GM12878 (cell line): Measurements from ENCODE around the gene CNIH2. TPM values are rescaled to one million over a fixed set of nuclear protein-coding genes. Genes with fewer than 3 reads are reported as not detected.

Experiments
- ATAC-seq: fragments of 200-7000 bp; cut with Tn5 transposase; 3 replicates; pipeline ENCODE4 v1.9.1; 2020; ENCODE audit warnings: mild to moderate bottlenecking, moderate library complexity
- BruUV-seq: library from RNA; stranded (reverse); fragments of 400-500 nt; replicated peaks from 2 replicates; lab custom pipeline; 2021; lab: Mats Ljungman, UMichigan
- CTCF ChIA-PET: fragments of 300-600 bp; sonication (Branson Sonifier 250); formaldehyde crosslinking; extraction: SDS; loops from one replicate; lab custom pipeline; 2021; ENCODE audit warnings: inconsistent platforms; lab: Yijun Ruan, JAX
- POLR2A ChIA-PET: fragments of 350-600 bp; formaldehyde crosslinking; extraction: SDS; loops from one replicate; lab custom pipeline; 2021; ENCODE audit warnings: inconsistent platforms; lab: Charles Lee
- RAD21 ChIA-PET: fragments of 300-600 bp; sonication (Branson Sonifier 250); formaldehyde crosslinking; loops from one replicate; lab custom pipeline; 2023; ENCODE audit warnings: antibody characterized with exemption; ENCODE audit not compliant: unreplicated experiment; lab: Charles Lee
- SMC1A ChIA-PET: fragments of 300-600 bp; sonication (Branson Sonifier 250); formaldehyde crosslinking; loops from one replicate; lab custom pipeline; 2023; ENCODE audit not compliant: unreplicated experiment, uncharacterized antibody; lab: Charles Lee
- DNase-seq: peaks from one replicate; pipeline ENCODE4 v3.0.0-alpha.2; 2011; ENCODE audit warnings: low read depth, low spot score
- FAIRE-seq: peaks from 3 replicates; lab custom pipeline; 2011; peaks lifted over from hg19 to GRCh38; lab: Jason Lieb, UNC
- H2AFZ ChIP-seq: 2 replicates; pipeline ENCODE4 v1.6.0; 2011; ENCODE audit warnings: low read depth, low read length, control low read depth; ENCODE audit not compliant: control insufficient read depth
- H3K27ac ChIP-seq: 2 replicates; pipeline ENCODE4 v1.5.1; 2011; ENCODE audit warnings: control low read depth; ENCODE audit not compliant: control insufficient read depth, insufficient read depth
- H3K27me3 ChIP-seq, 2 experiments: replicated peaks in 1 of 2; 2 replicates each; pipeline versions ENCODE4 v1.6.0 to v1.6.1; 2011; ENCODE audit warnings: low read length in 1 of 2; ENCODE audit not compliant: control insufficient read depth in 2 of 2, insufficient read depth in 2 of 2
- H3K36me3 ChIP-seq, 2 experiments: 2 replicates each; pipeline ENCODE4 v1.5.1; 2011; ENCODE audit warnings: low read length in 1 of 2; ENCODE audit not compliant: control insufficient read depth in 2 of 2, insufficient read depth in 2 of 2
- H3K4me1 ChIP-seq: 2 replicates; pipeline ENCODE4 v1.6.1; 2011; ENCODE audit warnings: mild to moderate bottlenecking, low read length, moderate library complexity, mixed read lengths; ENCODE audit not compliant: control insufficient read depth, insufficient read depth
- H3K4me2 ChIP-seq: 2 replicates; pipeline ENCODE4 v1.6.0; 2011; ENCODE audit warnings: control low read depth; ENCODE audit not compliant: control insufficient read depth, insufficient read depth
- H3K4me3 ChIP-seq: fragments of 200-600 bp; sonication (generic); 2 replicates; pipeline ENCODE4 v1.5.1; 2016
- H3K79me2 ChIP-seq: 2 replicates; pipeline ENCODE4 v1.6.0; 2011; ENCODE audit warnings: low read length; ENCODE audit not compliant: control insufficient read depth, insufficient read depth
- H3K9ac ChIP-seq: 2 replicates; pipeline ENCODE4 v1.8.0; 2011; ENCODE audit warnings: low read length, control low read depth, mixed read lengths; ENCODE audit not compliant: control insufficient read depth, insufficient read depth
- H3K9me3 ChIP-seq: replicated peaks from 3 replicates; pipeline ENCODE4 v1.5.1; 2011; ENCODE audit warnings: mild to moderate bottlenecking, low read length; ENCODE audit not compliant: control insufficient read depth, insufficient read depth
- H4K20me1 ChIP-seq: 2 replicates; pipeline ENCODE4 v1.6.0; 2011; ENCODE audit not compliant: control insufficient read depth, insufficient read depth
- ASH2L ChIP-seq: fragments of 300-600, 200-600 bp; sonication (generic); IDR thresholded peaks from 2 replicates; pipeline ENCODE4 v1.6.1; 2017; ENCODE audit warnings: low read depth, mild to moderate bottlenecking, borderline replicate concordance
- ATF7 ChIP-seq: fragments of 450-650 bp; IDR thresholded peaks from 2 replicates; pipeline ENCODE4 v1.6.1; 2016; ENCODE audit warnings: low read depth, mild to moderate bottlenecking
- BHLHE40 ChIP-seq, 2 experiments: fragments of 450-650 bp in 1 of 2; IDR thresholded peaks; 2 replicates each; pipeline ENCODE4 v1.6.1; 2011 to 2017; ENCODE audit warnings: low read depth in 2 of 2, borderline replicate concordance in 1 of 2, improper control_type of control experiment in 1 of 2, low read length in 1 of 2, mild to moderate bottlenecking in 1 of 2
- CHD2 ChIP-seq: IDR thresholded peaks from 2 replicates; pipeline ENCODE4 v1.6.1; 2011; ENCODE audit warnings: low read depth, low read length, improper control_type of control experiment, borderline replicate concordance
- GABPA ChIP-seq: IDR thresholded peaks from 2 replicates; pipeline ENCODE4 v1.6.1; 2014; ENCODE audit warnings: antibody characterized with exemption, low read depth, mild to moderate bottlenecking, inconsistent platforms
- HDGF ChIP-seq: fragments of 450-650 bp; IDR thresholded peaks from 2 replicates; pipeline ENCODE4 v1.6.1; 2016; ENCODE audit warnings: antibody characterized with exemption
- JUNB ChIP-seq: IDR thresholded peaks from 2 replicates; pipeline ENCODE4 v1.6.1; 2016; ENCODE audit warnings: antibody characterized with exemption, mild to moderate bottlenecking
- NFXL1 ChIP-seq: fragments of 450-650 bp; IDR thresholded peaks from 2 replicates; pipeline ENCODE4 v1.6.1; 2017; ENCODE audit warnings: antibody characterized with exemption, mild to moderate bottlenecking, borderline replicate concordance
- POLR2A ChIP-seq: IDR thresholded peaks from 2 replicates; pipeline ENCODE4 v1.6.1; 2011; ENCODE audit warnings: low read depth, mild to moderate bottlenecking, low read length
- POLR2AphosphoS5 ChIP-seq: IDR thresholded peaks from 2 replicates; pipeline ENCODE4 v1.6.1; 2011; ENCODE audit warnings: mild to moderate bottlenecking, low read length, inconsistent platforms
- SUPT20H ChIP-seq: IDR thresholded peaks from 2 replicates; pipeline ENCODE4 v1.6.1; 2011; ENCODE audit warnings: low read depth, mild to moderate bottlenecking, low read length, moderate library complexity, borderline replicate concordance; ENCODE audit not compliant: control insufficient read depth
- SUZ12 ChIP-seq: fragments of 200-600 bp; sonication (generic); IDR thresholded peaks from one replicate; pipeline ENCODE4 v1.6.1; 2018; ENCODE audit warnings: antibody characterized with exemption, mild to moderate bottlenecking; ENCODE audit not compliant: unreplicated experiment
- TAF1 ChIP-seq: IDR thresholded peaks from 2 replicates; pipeline ENCODE4 v1.6.1; 2011; ENCODE audit warnings: mild to moderate bottlenecking, low read depth, low read length, borderline replicate concordance
- TARDBP ChIP-seq: IDR thresholded peaks from 2 replicates; pipeline ENCODE4 v1.6.1; 2016; ENCODE audit warnings: borderline replicate concordance
- YY1 ChIP-seq: IDR thresholded peaks from 2 replicates; pipeline ENCODE4 v1.6.1; 2011; ENCODE audit warnings: low read depth, mild to moderate bottlenecking, low read length
- WGBS: methylation state at CpG from one replicate; pipeline ENCODE4 v1.1.6; 2016; ENCODE audit warnings: low lambda C conversion rate; ENCODE audit not compliant: insufficient replicate concordance, insufficient coverage; ENCODE audit errors: missing lambda C conversion rate; 5-methylcytosine and 5-hydroxymethylcytosine counted together
- in situ Hi-C: fragments of 300-500 bp; cut with MboI; formaldehyde crosslinking; loops from 9 replicates; pipeline ENCODE4 v1.14.3; 2018; ENCODE audit warnings: mixed read lengths
- intact Hi-C: fragments of 100-400 bp; cut with micrococcal nuclease; formaldehyde crosslinking; loops from one replicate; pipeline ENCODE4 v1.14.2; 2022; ENCODE audit not compliant: unreplicated experiment
- polyA plus RNA-seq, 11 experiments: library from polyadenylated mRNA; depleted of rRNA in 4 of 11; unstranded in 6 of 11; stranded (reverse) in 5 of 11; fragments of >200 nt; fragmentation: Nextera tagmentation in 4 of 11; fragmentation: Illumina TruSeq in 1 of 11; extraction: Ambion mirVana in 4 of 11; extraction: Trizol in 1 of 11; gene quantifications; 1 replicate in 1 of 11; 2 replicates in 10 of 11; pipeline versions ENCODE4 v1.2.1 to v1.2.3, GENCODE V29; 2011 to 2016; ENCODE audit warnings: inconsistent platforms in 2 of 11, missing spikeins in 2 of 11, low read depth in 1 of 11
- total RNA-seq, 4 experiments: library from RNA; depleted of rRNA in 3 of 4; stranded (reverse); fragments of >200 nt in 3 of 4; fragmentation: Illumina TruSeq in 1 of 4; extraction: Trizol in 1 of 4; gene quantifications; 2 replicates each; pipeline versions ENCODE4 v1.2.1 to v1.2.3, GENCODE V29; 2013 to 2021
- TF ChIP-seq, protein P1 (sequence below): IDR thresholded peaks from 2 replicates; pipeline ENCODE4 v1.6.1; 2011; ENCODE audit warnings: low read depth, low read length, improper control_type of control experiment, borderline replicate concordance
- TF ChIP-seq, protein P2 (sequence below): fragments of 450-650 bp; IDR thresholded peaks from 2 replicates; pipeline ENCODE4 v1.6.1; 2017; ENCODE audit warnings: antibody characterized with exemption, mild to moderate bottlenecking, moderate library complexity
- TF ChIP-seq, protein P3 (sequence below): fragments of 450-650 bp; IDR thresholded peaks from 2 replicates; pipeline ENCODE4 v1.6.1; 2017; ENCODE audit warnings: borderline replicate concordance

The CNIH2 gene
- total and polyA plus RNA-seq, 10 of the 15 experiments (the other 5 are each of a cell fraction or from before 2014, with no cell fraction given), result 0.07 to 1.3 (median 0.68) TPM; not detected in 2

DNA sequence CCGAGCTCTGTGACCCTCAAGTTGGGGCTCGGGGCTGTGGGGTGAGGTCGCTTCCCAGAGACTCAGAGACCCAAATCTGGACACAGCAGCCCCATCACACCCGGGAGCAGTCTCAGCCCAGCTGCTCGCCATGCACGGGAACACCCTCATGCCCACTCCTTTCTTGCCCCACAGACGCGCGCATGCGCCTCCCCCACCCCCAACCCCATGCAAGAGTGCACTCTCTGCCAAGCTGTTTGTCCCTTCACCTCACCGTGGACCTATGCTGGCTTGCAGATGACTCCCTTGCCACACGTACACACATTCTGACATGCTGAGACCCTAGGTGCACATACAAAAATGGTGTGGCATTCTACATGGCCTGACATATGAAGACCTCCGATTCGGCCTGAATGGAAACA, 39.3 kb downstream of the CNIH2 start:
- ATAC-seq (peak; percentile 33), DNase-seq (no peak), FAIRE-seq (peak; percentile 83)
- ChIA-PET POLR2A (interaction anchor here (0.9 to 1.6 kb wide), 2 partner anchors 28 to 49 kb away, joined by 3 read pairs; partner anchors contain the start of genes RAB1B and YIF1A), CTCF (interaction anchor here (1.0 to 1.9 kb wide), 3 partner anchors 9 to 68 kb away, joined by 3 to 7 read pairs (median 6); partner anchors contain the start of gene YIF1A), SMC1A (interaction anchor here (1.2 kb wide), 3 partner anchors 11 to 32 kb away, joined by 3 to 4 read pairs (median 3); no protein-coding TSS in a partner anchor), RAD21 (interaction anchor here (0.6 to 0.8 kb wide), 2 partner anchors 69 to 244 kb away, joined by 3 to 5 read pairs; no protein-coding TSS in a partner anchor)
- intact Hi-C loops, result no loop called here
- Histone ChIP-seq H3K36me3 (no peaks in the 10 kb centered on the region), H3K4me3 (no peak overlapping the region), H2AFZ (peak overlapping the region; percentile 73), H4K20me1 (no peaks in the 10 kb centered on the region), H3K79me2 (no peaks in the 10 kb centered on the region), H3K27ac (peak overlapping the region; percentile 82), H3K9ac (peak overlapping the region; percentile 34; the same call in 1 of the 2 replicates), H3K4me2 (peak overlapping the region; percentile 70), H3K9me3 (no peaks in the 10 kb centered on the region; the same call in 2 of the 3 replicates), H3K4me1 (peaks cover 18% of the 10 kb centered on the region), H3K27me3 (no peaks in the 10 kb centered on the region; a peak in 1 of 4 replicates)
- BruUV-seq, result no TSS peak
- in situ Hi-C loops, result no loop called here
- WGBS, result 6% methylated on average over 13 of the region's 14 CpGs
- TF ChIP-seq NFXL1 (no peak), BHLHE40 (IDR thresholded peaks at IDR 0.05; ENCODE audit: borderline replicate concordance in 1 of 2, low read depth in 2 of 2, low read length in 1 of 2) (peak in 1 of 2 experiments; percentile 60; a peak in 1 of 4 replicates), HDGF (no peak), SUPT20H (no peak), SUZ12 (no peak), ASH2L (no peak), POLR2A (peak; percentile 42), POLR2AphosphoS5 (peak; percentile 45; the same call in 1 of the 2 replicates), CHD2 (0 out of 2 replicates have a peak, but pooled peaks have one; percentile 7), YY1 (no peak), ATF7 (no peak), TAF1 (0 out of 2 replicates have a peak, but pooled peaks have one; percentile 32), GABPA (no peak), JUNB (no peak), TARDBP (no peak)
- TF ChIP-seq, protein P1, sequence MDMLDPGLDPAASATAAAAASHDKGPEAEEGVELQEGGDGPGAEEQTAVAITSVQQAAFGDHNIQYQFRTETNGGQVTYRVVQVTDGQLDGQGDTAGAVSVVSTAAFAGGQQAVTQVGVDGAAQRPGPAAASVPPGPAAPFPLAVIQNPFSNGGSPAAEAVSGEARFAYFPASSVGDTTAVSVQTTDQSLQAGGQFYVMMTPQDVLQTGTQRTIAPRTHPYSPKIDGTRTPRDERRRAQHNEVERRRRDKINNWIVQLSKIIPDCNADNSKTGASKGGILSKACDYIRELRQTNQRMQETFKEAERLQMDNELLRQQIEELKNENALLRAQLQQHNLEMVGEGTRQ, result no peak
- TF ChIP-seq, protein P2, sequence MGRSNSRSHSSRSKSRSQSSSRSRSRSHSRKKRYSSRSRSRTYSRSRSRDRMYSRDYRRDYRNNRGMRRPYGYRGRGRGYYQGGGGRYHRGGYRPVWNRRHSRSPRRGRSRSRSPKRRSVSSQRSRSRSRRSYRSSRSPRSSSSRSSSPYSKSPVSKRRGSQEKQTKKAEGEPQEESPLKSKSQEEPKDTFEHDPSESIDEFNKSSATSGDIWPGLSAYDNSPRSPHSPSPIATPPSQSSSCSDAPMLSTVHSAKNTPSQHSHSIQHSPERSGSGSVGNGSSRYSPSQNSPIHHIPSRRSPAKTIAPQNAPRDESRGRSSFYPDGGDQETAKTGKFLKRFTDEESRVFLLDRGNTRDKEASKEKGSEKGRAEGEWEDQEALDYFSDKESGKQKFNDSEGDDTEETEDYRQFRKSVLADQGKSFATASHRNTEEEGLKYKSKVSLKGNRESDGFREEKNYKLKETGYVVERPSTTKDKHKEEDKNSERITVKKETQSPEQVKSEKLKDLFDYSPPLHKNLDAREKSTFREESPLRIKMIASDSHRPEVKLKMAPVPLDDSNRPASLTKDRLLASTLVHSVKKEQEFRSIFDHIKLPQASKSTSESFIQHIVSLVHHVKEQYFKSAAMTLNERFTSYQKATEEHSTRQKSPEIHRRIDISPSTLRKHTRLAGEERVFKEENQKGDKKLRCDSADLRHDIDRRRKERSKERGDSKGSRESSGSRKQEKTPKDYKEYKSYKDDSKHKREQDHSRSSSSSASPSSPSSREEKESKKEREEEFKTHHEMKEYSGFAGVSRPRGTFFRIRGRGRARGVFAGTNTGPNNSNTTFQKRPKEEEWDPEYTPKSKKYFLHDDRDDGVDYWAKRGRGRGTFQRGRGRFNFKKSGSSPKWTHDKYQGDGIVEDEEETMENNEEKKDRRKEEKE, result no peak
- TF ChIP-seq, protein P3, sequence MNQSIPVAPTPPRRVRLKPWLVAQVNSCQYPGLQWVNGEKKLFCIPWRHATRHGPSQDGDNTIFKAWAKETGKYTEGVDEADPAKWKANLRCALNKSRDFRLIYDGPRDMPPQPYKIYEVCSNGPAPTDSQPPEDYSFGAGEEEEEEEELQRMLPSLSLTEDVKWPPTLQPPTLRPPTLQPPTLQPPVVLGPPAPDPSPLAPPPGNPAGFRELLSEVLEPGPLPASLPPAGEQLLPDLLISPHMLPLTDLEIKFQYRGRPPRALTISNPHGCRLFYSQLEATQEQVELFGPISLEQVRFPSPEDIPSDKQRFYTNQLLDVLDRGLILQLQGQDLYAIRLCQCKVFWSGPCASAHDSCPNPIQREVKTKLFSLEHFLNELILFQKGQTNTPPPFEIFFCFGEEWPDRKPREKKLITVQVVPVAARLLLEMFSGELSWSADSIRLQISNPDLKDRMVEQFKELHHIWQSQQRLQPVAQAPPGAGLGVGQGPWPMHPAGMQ, result no peak
